Ascending aorta (tissue), 2 donors: ENCODE measurements around the gene JAK1. TPM values are rescaled to one million over a fixed set of nuclear protein-coding genes. Genes with fewer than 3 reads are reported as not detected.

Source experiments
- DNase-seq, 2 donors: peaks; one replicate each; pipeline ENCODE4 v3.0.0-alpha.2; 2019; ENCODE audit warnings: low spot score in 2 of 2
- H3K27ac ChIP-seq, 2 donors: fragments of 200-600 bp; sonication (generic); one replicate each; pipeline ENCODE4 v1.5.1; 2016 to 2017; ENCODE audit warnings: mild to moderate bottlenecking in 1 of 2
- H3K27me3 ChIP-seq: fragments of 200-600 bp; sonication (generic); one replicate; pipeline ENCODE4 v1.5.1; 2017
- H3K36me3 ChIP-seq, 2 donors: fragments of 200-600 bp; sonication (generic); one replicate each; pipeline ENCODE4 v1.5.1; 2016
- H3K4me1 ChIP-seq, 2 donors: fragments of 200-600 bp; sonication (generic); one replicate each; pipeline ENCODE4 v1.5.1; 2016 to 2017; ENCODE audit warnings: mild to moderate bottlenecking in 1 of 2
- H3K4me3 ChIP-seq, 2 donors: fragments of 200-600 bp; sonication (generic); one replicate each; pipeline ENCODE4 v1.5.1; 2016 to 2017; ENCODE audit warnings: mild to moderate bottlenecking in 1 of 2
- H3K9me3 ChIP-seq, 2 donors: fragments of 200-600 bp; sonication (generic); one replicate each; pipeline ENCODE4 v1.5.1; 2016
- intact Hi-C: fragments of 100-400 bp; cut with DNase I; formaldehyde crosslinking; loops from one replicate; pipeline ENCODE4 v1.15.1; 2023
- total RNA-seq: library from RNA; depleted of rRNA; stranded (reverse); fragments of >200 nt; gene quantifications from one replicate; pipeline ENCODE4 v1.1.0, GENCODE V29; 2016
- TF ChIP-seq, protein P1 (sequence below), 3 experiments: fragments of 200-600 bp in 2 of 3; fragments of 450-650 bp in 1 of 3; sonication (generic) in 2 of 3; IDR thresholded peaks; one replicate each; pipeline ENCODE4 v1.5.1; 2016 to 2019; ENCODE audit warnings: antibody characterized with exemption in 3 of 3, mild to moderate bottlenecking in 1 of 3, moderate library complexity in 1 of 3

JAK1 gene
- 53.5 TPM for total RNA-seq

- DNase-seq, result peak in 1 of 2 donors; percentile 87
- TF ChIP-seq, protein P1, sequence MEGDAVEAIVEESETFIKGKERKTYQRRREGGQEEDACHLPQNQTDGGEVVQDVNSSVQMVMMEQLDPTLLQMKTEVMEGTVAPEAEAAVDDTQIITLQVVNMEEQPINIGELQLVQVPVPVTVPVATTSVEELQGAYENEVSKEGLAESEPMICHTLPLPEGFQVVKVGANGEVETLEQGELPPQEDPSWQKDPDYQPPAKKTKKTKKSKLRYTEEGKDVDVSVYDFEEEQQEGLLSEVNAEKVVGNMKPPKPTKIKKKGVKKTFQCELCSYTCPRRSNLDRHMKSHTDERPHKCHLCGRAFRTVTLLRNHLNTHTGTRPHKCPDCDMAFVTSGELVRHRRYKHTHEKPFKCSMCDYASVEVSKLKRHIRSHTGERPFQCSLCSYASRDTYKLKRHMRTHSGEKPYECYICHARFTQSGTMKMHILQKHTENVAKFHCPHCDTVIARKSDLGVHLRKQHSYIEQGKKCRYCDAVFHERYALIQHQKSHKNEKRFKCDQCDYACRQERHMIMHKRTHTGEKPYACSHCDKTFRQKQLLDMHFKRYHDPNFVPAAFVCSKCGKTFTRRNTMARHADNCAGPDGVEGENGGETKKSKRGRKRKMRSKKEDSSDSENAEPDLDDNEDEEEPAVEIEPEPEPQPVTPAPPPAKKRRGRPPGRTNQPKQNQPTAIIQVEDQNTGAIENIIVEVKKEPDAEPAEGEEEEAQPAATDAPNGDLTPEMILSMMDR (IDR thresholded peaks at IDR 0.05), result no peak
- peak within 1 kb of the TSS; percentile 94 to 97 for H3K27ac ChIP-seq
- H3K4me3 ChIP-seq, result peak within 1 kb of the TSS; percentile 76 to 98
- H3K4me1 ChIP-seq, result peaks cover 0 to 6% of the 10 kb centered on the region in 2 donors
- H3K9me3 ChIP-seq, result no peaks in the 10 kb centered on the region
- intact Hi-C loops, result loop anchor here (1.0 kb wide), 4 partner anchors 33 to 100 kb away; no protein-coding TSS in a partner anchor
- no peaks in the 10 kb centered on the region for H3K36me3 ChIP-seq
- no peaks in the 10 kb centered on the region for H3K27me3 ChIP-seq
These were observed at the start of gene JAK1 for GRCh38 chr1:64966158-64966971. Gene JAK1 (minus strand): TSS chr1:64966549. CDS start chr1:64886264, 80,285 bp downstream.

DNA sequence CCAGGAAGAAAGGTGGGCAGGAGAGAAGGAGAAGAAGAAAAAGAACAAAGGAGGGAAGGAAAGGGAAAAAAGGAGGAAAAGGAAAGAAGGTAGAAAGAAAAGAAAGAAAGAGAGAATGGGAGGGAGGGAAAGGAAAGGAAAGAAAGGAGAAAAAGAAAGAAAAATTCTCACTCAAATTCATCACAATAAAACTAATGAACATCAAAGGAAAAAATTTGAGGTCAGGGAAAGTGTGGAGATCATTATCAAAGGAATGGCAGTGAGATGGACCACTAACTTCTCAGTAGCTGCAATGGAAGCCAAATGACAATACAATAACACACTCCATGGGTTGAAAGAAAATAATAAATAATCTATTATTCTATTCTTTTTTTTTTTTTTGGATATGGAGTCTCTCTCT lies 48.0 kb upstream of the JAK1 start:
- TF ChIP-seq, protein P1 (IDR thresholded peaks at IDR 0.05), result no peak
- no peak overlapping the region for H3K4me3 ChIP-seq
- no peaks in the 10 kb centered on the region for H3K9me3 ChIP-seq
- H3K36me3 ChIP-seq, result no peaks in the 10 kb centered on the region
- DNase-seq, result no peak
- no peaks in the 10 kb centered on the region for H3K27me3 ChIP-seq
- no peaks in the 10 kb centered on the region for H3K4me1 ChIP-seq
- intact Hi-C loops, result no loop called here
- H3K27ac ChIP-seq, result no peak overlapping the region

DNA sequence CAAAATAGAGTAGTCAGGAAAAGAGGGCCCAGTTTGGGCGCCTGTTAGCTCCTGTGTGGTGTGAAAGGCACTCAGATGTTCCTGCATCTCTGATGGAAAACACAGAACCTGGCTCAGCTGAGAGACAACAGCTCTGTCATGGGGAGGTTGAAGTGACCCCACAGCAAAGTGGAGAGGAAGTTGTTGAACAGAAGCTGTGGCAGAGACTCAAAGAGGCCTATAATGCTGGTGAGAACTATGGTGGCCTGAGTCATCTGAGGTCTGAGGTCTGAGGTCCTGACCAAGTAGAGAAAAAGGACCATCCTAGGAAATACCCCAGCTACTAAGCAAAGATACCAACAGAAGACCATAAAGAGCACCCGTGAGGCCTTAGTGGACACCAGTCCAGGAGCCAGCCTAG lies 45.6 kb upstream of the JAK1 start:
- H3K27ac ChIP-seq, result peak overlapping the region in 1 of 2 donors; percentile 35
- TF ChIP-seq, protein P1 (IDR thresholded peaks at IDR 0.05), result no peak
- no peaks in the 10 kb centered on the region for H3K4me1 ChIP-seq
- DNase-seq, result no peak
- intact Hi-C loops, result no loop called here
- no peaks in the 10 kb centered on the region for H3K9me3 ChIP-seq
- H3K27me3 ChIP-seq, result no peaks in the 10 kb centered on the region
- no peaks in the 10 kb centered on the region for H3K36me3 ChIP-seq
- no peak overlapping the region for H3K4me3 ChIP-seq

- intact Hi-C loops, result no loop called here
- no peak overlapping the region for H3K4me3 ChIP-seq
- H3K4me1 ChIP-seq, result no peaks in the 10 kb centered on the region
- no peaks in the 10 kb centered on the region for H3K27me3 ChIP-seq
- H3K36me3 ChIP-seq, result no peaks in the 10 kb centered on the region
- H3K9me3 ChIP-seq, result no peaks in the 10 kb centered on the region
- TF ChIP-seq, protein P1 (IDR thresholded peaks at IDR 0.05), result no peak
- DNase-seq, result no peak
- no peak overlapping the region for H3K27ac ChIP-seq
These were observed 43.5 kb upstream of the JAK1 start for GRCh38 chr1:65009724-65010420.

DNA sequence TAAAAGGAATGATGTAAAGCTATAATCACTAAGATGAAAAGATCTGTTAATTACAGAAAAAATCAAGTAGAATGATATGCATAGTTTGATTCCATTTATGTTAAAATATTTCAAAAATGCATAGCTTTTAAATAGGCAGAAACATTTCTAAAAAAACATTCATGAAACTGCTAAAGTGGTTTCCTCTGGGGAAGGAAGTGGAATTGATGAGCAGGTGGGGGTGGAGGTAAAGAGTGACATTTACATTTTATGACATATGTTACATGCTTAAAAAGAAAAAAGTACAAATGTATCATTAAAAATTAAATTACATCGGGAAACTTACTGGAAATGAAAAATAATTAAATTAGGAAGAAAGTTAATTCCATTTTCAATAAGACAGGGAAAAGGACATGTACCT lies 42.8 kb upstream of the JAK1 start:
- H3K27ac ChIP-seq, result no peak overlapping the region
- H3K4me3 ChIP-seq, result no peak overlapping the region
- intact Hi-C loops, result no loop called here
- no peaks in the 10 kb centered on the region for H3K27me3 ChIP-seq
- DNase-seq, result no peak
- TF ChIP-seq, protein P1 (IDR thresholded peaks at IDR 0.05), result no peak
- H3K36me3 ChIP-seq, result no peaks in the 10 kb centered on the region
- no peaks in the 10 kb centered on the region for H3K9me3 ChIP-seq
- H3K4me1 ChIP-seq, result no peaks in the 10 kb centered on the region
